Left lung (tissue), 10 donors: ENCODE data around the gene BLVRB. TPM values are rescaled to one million over a fixed set of nuclear protein-coding genes. Genes with fewer than 3 reads are reported as not detected.

Experiments
- ATAC-seq: fragments of 200-7000 bp; cut with Tn5 transposase; one replicate; pipeline ENCODE4 v1.9.1; 2020; ENCODE audit warnings: moderate library complexity
- DNase-seq, 4 donors: peaks; one replicate each; pipeline ENCODE4 v3.0.0-alpha.2; 2013 to 2020
- H3K27ac ChIP-seq, 2 donors: fragments of 200-600 bp; sonication (generic) in 1 of 2; one replicate each; pipeline versions ENCODE4 v1.5.0 to v1.8.0; 2020 to 2021
- H3K27me3 ChIP-seq, 2 donors: fragments of 200-600 bp; sonication (generic) in 1 of 2; one replicate each; pipeline versions ENCODE4 v1.5.0 to v1.8.0; 2020 to 2021
- H3K36me3 ChIP-seq, 2 donors: fragments of 200-600 bp; sonication (generic) in 1 of 2; one replicate each; pipeline versions ENCODE4 v1.5.0 to v1.8.0; 2020 to 2021
- H3K4me1 ChIP-seq, 2 donors: fragments of 200-600 bp; one replicate each; pipeline ENCODE4 v1.8.0; 2021
- H3K4me3 ChIP-seq, 2 donors: fragments of 200-600 bp; sonication (generic) in 1 of 2; one replicate each; pipeline versions ENCODE4 v1.5.0 to v1.8.0; 2020 to 2021; ENCODE audit warnings: mild to moderate bottlenecking in 1 of 2
- H3K9me3 ChIP-seq, 2 donors: fragments of 200-600 bp; sonication (generic) in 1 of 2; one replicate each; pipeline versions ENCODE4 v1.5.0 to v1.8.0; 2020 to 2021
- intact Hi-C, 2 donors: fragments of 100-400 bp; cut with DNase I; formaldehyde crosslinking; loops; one replicate each; pipeline versions ENCODE4 v1.11.2 to v1.14.2; 2022
- polyA plus RNA-seq, 6 donors: library from polyadenylated mRNA; unstranded; fragments of 120-200 nt; gene quantifications; one replicate each; pipeline ENCODE4 v1.2.1, GENCODE V29; 2013; ENCODE audit not compliant: insufficient read length in 6 of 6
- total RNA-seq, 2 donors: library from RNA; stranded (reverse); fragmentation: NEBNext Ultra II Directional; extraction: Animal tissue kit (Norgen Biotek cat#: 25700); gene quantifications; one replicate each; pipeline ENCODE4 v1.2.1, GENCODE V29; 2021
- TF ChIP-seq, protein P1 (sequence below), 2 donors: fragments of 200-600 bp; sonication (generic) in 1 of 2; IDR thresholded peaks; one replicate each; pipeline versions ENCODE4 v1.5.0 to v1.8.0; 2021; ENCODE audit warnings: antibody characterized with exemption in 2 of 2
- donor health status: DM: no; HTN: yes; CAD: no.
- donor health status: DM: no; HTN: no; CAD: no.

BLVRB gene
- total and polyA plus RNA-seq, 8 donors, result 45.1 to 192 (median 62.0) TPM

DNA sequence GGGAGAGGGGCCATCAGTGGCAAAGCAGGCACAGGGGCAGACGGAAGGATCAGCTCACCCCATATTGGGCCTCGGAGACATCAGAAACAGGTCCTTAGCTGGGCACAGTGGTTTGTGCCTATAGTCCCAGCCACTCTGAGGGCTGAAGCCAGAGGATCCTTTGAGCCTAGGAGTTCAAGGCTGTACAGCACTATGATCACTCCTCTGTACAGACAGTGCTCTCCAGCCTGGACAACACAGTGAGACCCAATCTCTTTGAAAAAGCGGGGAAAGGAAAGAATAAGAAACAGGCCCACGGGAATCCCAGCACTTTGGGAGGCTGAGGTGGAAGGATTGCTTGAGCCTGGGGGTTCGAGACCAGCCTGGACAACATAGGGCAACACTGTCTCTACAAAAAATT lies 45.8 kb downstream of the BLVRB start:
- no peak for ATAC-seq
- no peaks in the 10 kb centered on the region for H3K27me3 ChIP-seq
- peaks cover 26 to 92% of the 10 kb centered on the region in 2 donors for H3K4me1 ChIP-seq
- no peak for DNase-seq
- no peaks in the 10 kb centered on the region for H3K9me3 ChIP-seq
- intact Hi-C loops, result no loop called here
- peaks cover 0 to 21% of the 10 kb centered on the region in 2 donors for H3K36me3 ChIP-seq
- TF ChIP-seq, protein P1, sequence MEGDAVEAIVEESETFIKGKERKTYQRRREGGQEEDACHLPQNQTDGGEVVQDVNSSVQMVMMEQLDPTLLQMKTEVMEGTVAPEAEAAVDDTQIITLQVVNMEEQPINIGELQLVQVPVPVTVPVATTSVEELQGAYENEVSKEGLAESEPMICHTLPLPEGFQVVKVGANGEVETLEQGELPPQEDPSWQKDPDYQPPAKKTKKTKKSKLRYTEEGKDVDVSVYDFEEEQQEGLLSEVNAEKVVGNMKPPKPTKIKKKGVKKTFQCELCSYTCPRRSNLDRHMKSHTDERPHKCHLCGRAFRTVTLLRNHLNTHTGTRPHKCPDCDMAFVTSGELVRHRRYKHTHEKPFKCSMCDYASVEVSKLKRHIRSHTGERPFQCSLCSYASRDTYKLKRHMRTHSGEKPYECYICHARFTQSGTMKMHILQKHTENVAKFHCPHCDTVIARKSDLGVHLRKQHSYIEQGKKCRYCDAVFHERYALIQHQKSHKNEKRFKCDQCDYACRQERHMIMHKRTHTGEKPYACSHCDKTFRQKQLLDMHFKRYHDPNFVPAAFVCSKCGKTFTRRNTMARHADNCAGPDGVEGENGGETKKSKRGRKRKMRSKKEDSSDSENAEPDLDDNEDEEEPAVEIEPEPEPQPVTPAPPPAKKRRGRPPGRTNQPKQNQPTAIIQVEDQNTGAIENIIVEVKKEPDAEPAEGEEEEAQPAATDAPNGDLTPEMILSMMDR (IDR thresholded peaks at IDR 0.05), result no peak
- no peak overlapping the region for H3K4me3 ChIP-seq
- peak overlapping the region in 1 of 2 donors; percentile 98 for H3K27ac ChIP-seq

DNA sequence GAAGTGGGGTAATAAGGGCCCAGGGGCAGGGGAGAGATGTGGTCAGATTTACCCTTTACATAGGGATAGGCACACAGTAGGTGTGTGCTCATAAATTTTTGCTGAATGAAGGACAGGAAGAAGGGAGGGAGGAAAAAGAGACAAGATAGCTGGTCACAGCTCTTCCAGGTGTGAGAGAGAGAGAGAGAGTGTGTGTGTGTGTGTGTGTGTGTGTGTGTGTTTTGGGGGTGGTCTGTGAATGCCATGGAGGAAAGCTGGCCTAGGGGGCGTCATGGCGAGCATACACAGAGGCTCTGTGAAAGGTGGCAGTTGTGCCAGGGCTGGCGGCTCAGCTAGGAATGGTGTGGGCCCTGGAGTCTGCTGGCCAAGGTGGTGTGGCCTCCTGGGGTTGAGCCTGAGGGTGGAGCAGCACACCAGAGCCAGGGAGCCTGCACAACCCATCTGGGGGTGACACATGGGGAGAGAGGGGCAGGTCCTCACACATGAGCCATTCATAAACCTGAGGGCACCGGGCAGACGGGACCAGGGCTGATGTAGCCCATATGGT lies 46.4 kb downstream of the BLVRB start:
- H3K4me3 ChIP-seq, result no peak overlapping the region

DNA sequence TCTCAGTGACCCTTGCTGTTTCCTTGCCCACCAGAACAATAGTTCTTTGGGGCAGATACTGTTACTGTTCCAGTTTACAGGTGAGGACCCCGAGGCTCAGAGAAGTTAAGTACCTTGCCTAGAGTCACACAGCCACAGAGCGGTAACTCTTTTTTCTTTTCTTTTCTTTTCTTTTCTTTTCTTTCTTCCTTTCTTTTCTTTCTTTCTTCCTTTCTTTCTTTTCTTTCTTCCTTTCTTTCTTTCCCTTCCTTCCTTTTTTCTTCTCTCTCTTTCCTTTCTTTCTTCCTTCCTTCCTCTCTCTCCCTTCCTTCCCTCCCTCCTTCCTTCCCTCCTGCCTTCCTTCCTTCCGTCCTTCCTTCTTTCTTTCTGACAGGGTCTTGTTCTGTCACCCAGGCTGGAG lies 47.5 kb downstream of the BLVRB start:
- Histone ChIP-seq H3K36me3 (peaks cover 0 to 17% of the 10 kb centered on the region in 2 donors), H3K4me1 (peaks cover 13 to 85% of the 10 kb centered on the region in 2 donors), H3K9me3 (no peaks in the 10 kb centered on the region), H3K27ac (peak overlapping the region; percentile 73 to 74), H3K4me3 (no peak overlapping the region), H3K27me3 (no peaks in the 10 kb centered on the region)
- ATAC-seq (no peak), DNase-seq (no peak)
- intact Hi-C loops, result no loop called here
- TF ChIP-seq, protein P1 (IDR thresholded peaks at IDR 0.05), result no peak

More for the DNA sequence above, 46.4 kb downstream of the BLVRB start:
- Histone ChIP-seq H3K27ac (peak overlapping the region in 1 of 2 donors; percentile 98), H3K36me3 (peaks cover 0 to 21% of the 10 kb centered on the region in 2 donors), H3K4me1 (peaks cover 24 to 91% of the 10 kb centered on the region in 2 donors), H3K9me3 (no peaks in the 10 kb centered on the region), H3K27me3 (no peaks in the 10 kb centered on the region)
- intact Hi-C loops, result no loop called here
- DNase-seq, result no peak
- ATAC-seq, result no peak
- TF ChIP-seq, protein P1 (IDR thresholded peaks at IDR 0.05), result no peak

DNA sequence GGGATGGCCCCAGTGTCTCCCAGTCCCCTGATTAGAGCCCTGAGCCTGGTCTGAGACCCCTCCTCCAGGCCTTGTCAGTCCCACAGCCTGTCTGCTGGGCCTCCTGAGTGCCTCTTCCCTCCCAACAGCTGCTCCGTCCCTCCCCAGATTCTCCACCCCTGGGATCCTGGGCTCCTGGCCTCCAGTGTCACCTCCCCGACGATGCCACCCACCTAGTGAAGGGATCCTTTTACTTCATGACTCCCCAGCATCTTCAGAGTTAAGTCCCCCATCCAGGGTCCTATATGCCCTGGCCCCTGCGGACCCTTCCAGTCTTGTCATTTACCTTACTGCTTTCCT lies 47.9 kb downstream of the BLVRB start:
- H3K27me3 ChIP-seq, result no peaks in the 10 kb centered on the region
- DNase-seq (no peak), ATAC-seq (no peak)
- TF ChIP-seq, protein P1 (IDR thresholded peaks at IDR 0.05), result no peak
- peaks cover 9 to 80% of the 10 kb centered on the region in 2 donors for H3K4me1 ChIP-seq
- intact Hi-C loops, result no loop called here
- peaks cover 0 to 12% of the 10 kb centered on the region in 2 donors for H3K36me3 ChIP-seq
- peak overlapping the region; percentile 73 to 74 for H3K27ac ChIP-seq
- no peaks in the 10 kb centered on the region for H3K9me3 ChIP-seq
- H3K4me3 ChIP-seq, result no peak overlapping the region

DNA sequence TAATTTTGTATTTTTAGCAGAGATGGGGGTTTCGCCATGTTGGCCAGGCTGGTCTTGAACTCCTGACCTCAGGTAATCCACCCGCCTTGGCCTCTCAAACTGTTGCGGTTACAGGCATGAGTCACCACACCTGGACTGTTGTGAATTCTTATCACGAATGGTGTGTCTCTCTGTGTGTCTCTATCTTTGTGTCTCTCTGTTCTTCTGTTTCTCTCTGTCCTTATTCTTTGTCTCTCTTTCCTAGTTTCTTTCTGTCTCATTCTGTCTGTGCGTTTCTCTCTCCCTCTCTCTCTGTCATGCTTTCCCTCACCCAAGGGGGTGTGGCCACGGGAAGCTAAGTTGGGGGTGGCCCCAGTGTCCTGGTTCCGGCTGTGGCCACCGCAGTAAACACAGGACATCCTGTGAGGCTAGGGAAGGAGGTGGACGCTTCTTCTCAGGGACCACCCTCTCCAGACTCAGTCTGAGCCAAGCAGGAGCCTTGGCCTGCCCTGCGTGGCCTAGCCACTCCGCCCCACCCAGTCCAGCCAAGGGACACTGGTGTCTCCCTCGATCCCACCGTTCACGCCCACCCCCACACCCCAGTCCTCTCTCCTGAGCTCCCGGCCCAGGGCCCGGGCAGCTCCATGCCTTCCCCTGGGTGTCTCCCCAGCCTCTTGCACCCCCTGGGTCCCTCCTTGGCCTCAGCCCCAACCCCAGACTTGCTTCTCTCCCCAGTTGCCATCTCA lies 48.5 kb downstream of the BLVRB start:
- intact Hi-C loops, result no loop called here
- Histone ChIP-seq H3K4me3 (no peak overlapping the region), H3K4me1 (peaks cover 6 to 75% of the 10 kb centered on the region in 2 donors), H3K9me3 (no peaks in the 10 kb centered on the region), H3K27me3 (no peaks in the 10 kb centered on the region), H3K27ac (peak overlapping the region; percentile 73 to 74), H3K36me3 (peaks cover 0 to 7% of the 10 kb centered on the region in 2 donors)
- peak in 2 of 4 donors; percentile 73 to 81 for DNase-seq
- TF ChIP-seq, protein P1 (IDR thresholded peaks at IDR 0.05), result no peak
- no peak for ATAC-seq
